Mesothelial cell of epicardium (in vitro differentiated cells): ENCODE results near the gene CELF2. TPM values are rescaled to one million over a fixed set of nuclear protein-coding genes. Genes with fewer than 3 reads are reported as not detected.

Experiments used
- DNase-seq, 2 experiments: peaks; one replicate each; pipeline ENCODE4 v3.0.0; 2021; ENCODE audit warnings: low spot score in 2 of 2; ENCODE audit not compliant: unreplicated experiment in 2 of 2
- H3K27ac Mint-ChIP-seq: 2 replicates; pipeline ENCODE4 v1.8.0; 2021; ENCODE audit warnings: mixed read lengths
- H3K27me3 Mint-ChIP-seq: 2 replicates; pipeline ENCODE4 v1.8.0; 2021; ENCODE audit warnings: low read depth, mixed read lengths
- H3K36me3 Mint-ChIP-seq: 2 replicates; pipeline ENCODE4 v1.8.0; 2021; ENCODE audit warnings: mixed read lengths
- H3K4me1 Mint-ChIP-seq: 2 replicates; pipeline ENCODE4 v1.8.0; 2021; ENCODE audit warnings: mixed read lengths
- H3K4me3 Mint-ChIP-seq: 2 replicates; pipeline ENCODE4 v1.8.0; 2021; ENCODE audit warnings: mild to moderate bottlenecking, moderate library complexity, mixed read lengths
- H3K9me3 Mint-ChIP-seq: 2 replicates; pipeline ENCODE4 v1.8.0; 2021; ENCODE audit warnings: mixed read lengths
- total RNA-seq: library from RNA; stranded (reverse); gene quantifications from 3 replicates; pipeline ENCODE4 v1.2.1, GENCODE V29; 2021
- TF ChIP-seq, protein P1 (sequence below): fragments of 200-600 bp; sonication (generic); IDR thresholded peaks from one replicate; pipeline ENCODE4 v1.5.0; 2021; ENCODE audit warnings: antibody characterized with exemption; ENCODE audit not compliant: unreplicated experiment

Gene CELF2
- total RNA-seq, 1 donor from 2014 or later: 24.0 TPM

DNA sequence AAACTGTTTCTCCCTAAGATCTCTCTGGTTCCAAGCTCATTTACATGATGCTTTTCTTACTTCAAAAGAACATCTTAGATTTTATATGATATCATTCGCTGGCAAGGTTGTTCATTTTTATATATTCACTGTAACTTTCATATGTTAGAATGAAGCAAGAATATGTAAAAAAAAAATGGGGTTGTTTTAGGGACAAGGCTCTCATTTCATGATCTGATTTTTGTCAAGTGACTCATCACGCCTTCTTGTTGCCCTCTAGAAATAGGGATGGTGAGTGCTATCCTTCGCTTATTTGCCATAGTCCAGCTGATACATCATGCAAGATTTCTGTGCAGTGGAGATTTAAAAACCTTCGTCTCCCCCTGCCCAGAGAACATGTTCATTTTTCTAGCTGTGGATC, 14.0 kb upstream of the CELF2 start:
- no peak overlapping the region for H3K4me3 Mint-ChIP-seq
- DNase-seq: no peak
- TF ChIP-seq, protein P1, sequence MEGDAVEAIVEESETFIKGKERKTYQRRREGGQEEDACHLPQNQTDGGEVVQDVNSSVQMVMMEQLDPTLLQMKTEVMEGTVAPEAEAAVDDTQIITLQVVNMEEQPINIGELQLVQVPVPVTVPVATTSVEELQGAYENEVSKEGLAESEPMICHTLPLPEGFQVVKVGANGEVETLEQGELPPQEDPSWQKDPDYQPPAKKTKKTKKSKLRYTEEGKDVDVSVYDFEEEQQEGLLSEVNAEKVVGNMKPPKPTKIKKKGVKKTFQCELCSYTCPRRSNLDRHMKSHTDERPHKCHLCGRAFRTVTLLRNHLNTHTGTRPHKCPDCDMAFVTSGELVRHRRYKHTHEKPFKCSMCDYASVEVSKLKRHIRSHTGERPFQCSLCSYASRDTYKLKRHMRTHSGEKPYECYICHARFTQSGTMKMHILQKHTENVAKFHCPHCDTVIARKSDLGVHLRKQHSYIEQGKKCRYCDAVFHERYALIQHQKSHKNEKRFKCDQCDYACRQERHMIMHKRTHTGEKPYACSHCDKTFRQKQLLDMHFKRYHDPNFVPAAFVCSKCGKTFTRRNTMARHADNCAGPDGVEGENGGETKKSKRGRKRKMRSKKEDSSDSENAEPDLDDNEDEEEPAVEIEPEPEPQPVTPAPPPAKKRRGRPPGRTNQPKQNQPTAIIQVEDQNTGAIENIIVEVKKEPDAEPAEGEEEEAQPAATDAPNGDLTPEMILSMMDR: no peak
- H3K27ac Mint-ChIP-seq: no peak overlapping the region
- H3K9me3 Mint-ChIP-seq: no peaks in the 10 kb centered on the region
- H3K4me1 Mint-ChIP-seq: peaks cover 5% of the 10 kb centered on the region
- peaks cover 84% of the 10 kb centered on the region for H3K27me3 Mint-ChIP-seq
- H3K36me3 Mint-ChIP-seq: no peaks in the 10 kb centered on the region

DNA sequence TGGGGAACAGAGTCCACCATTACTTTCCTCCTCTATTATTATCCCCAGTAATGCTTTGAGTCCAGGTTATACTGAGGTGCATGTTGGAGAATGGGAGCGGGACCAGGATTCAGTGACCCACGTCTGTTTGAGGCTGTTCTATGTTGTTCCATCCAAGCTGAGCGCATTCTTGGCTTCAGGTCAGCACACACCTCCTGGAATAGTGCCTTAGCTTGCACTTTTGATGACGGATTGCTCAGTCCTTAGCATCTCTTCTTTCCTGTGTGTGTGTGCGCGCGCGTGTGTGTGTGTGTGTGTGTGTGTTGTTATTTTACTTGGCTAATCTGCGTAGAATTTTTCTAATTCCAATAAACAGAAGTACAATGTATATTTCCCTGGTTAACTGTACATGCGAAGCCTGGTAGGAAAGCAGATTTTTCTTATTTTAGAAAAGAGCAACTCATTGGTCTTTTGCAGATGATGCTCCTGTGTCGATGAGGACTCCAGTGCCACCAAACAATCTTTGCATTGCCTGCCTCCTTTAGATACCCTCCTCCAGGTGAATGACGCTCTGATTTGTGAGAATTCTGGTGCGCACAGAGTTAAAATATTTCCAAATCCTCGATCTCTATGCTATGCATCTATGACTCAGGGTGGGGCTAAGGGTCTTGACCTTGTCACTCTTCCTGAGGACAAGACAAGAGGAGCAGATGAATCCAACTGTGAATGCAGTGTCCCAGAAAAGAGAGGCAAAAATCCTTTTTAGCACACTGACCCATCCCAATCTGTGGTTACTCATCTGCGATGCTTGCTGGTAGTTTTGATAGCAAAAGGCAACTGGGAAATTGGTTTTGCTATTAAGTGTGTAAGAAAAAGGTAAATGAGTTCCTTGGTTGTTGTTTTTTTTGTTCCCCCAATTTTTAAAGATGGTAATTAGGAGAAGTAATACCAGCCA, 13.3 kb upstream of the CELF2 start:
- peaks cover 85% of the 10 kb centered on the region for H3K27me3 Mint-ChIP-seq
- DNase-seq: no peak
- TF ChIP-seq, protein P1: no peak
- H3K27ac Mint-ChIP-seq: no peak overlapping the region
- no peaks in the 10 kb centered on the region for H3K9me3 Mint-ChIP-seq
- peaks cover 5% of the 10 kb centered on the region for H3K4me1 Mint-ChIP-seq
- no peaks in the 10 kb centered on the region for H3K36me3 Mint-ChIP-seq
- H3K4me3 Mint-ChIP-seq: no peak overlapping the region

DNA sequence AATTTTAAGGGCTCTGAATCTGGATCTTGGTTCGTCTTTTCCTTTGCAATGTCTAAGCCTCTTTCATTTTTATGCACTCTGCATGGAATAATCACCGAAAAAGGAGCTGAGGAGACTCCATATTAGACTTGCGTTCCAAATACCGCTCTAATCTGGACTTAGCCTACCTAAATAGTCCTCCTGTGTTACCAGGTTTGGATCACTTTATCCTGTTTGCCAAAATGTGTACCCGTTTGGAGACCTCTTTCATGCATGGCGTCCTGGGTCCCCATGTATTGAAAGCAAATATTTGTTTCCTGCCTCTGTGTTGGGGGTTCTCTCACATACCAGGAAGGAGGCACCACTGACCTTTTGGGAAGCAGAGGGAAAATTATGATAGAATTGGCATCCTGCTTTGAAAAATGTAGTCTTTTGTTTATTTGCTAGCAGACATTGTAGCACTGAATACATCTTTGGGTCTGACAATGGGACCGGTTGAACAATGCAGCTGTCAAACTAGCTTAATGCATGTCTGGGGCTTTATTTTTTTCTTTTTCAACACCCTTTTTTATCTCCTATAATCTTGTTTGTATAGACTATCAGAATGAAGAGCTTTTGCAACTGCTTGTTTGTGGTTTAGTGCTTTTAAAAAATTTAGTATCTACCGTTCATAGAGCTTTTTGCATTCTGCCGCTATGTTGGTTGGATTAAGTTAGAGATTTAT, 11.8 kb upstream of the CELF2 start:
- no peaks in the 10 kb centered on the region for H3K4me1 Mint-ChIP-seq
- H3K27ac Mint-ChIP-seq: no peak overlapping the region
- peaks cover 89% of the 10 kb centered on the region for H3K27me3 Mint-ChIP-seq

DNA sequence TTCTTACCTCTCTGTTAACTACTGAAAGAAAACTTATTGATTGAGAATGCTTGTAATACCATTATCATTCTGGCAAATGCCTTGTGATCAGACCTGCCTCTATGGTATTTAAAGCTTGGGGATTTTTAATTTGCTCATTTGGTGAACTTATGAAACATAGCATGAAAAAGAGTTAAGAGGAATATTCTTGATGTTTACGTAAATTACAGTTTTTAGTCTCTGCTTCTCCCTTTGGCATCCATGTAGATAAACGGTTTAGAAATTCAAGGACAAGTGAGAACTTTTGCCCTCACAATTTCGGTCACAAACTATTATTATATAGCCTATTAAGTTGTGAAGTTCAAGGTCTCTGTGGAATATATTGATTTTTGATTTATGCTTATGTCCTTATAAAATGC, 11.2 kb upstream of the CELF2 start:
- H3K9me3 Mint-ChIP-seq: no peaks in the 10 kb centered on the region
- TF ChIP-seq, protein P1: no peak
- no peak overlapping the region for H3K27ac Mint-ChIP-seq
- no peaks in the 10 kb centered on the region for H3K36me3 Mint-ChIP-seq
- H3K4me3 Mint-ChIP-seq: no peak overlapping the region
- peaks cover 90% of the 10 kb centered on the region for H3K27me3 Mint-ChIP-seq
- no peak for DNase-seq
- no peaks in the 10 kb centered on the region for H3K4me1 Mint-ChIP-seq

More for the DNA sequence above, 11.8 kb upstream of the CELF2 start:
- no peaks in the 10 kb centered on the region for H3K9me3 Mint-ChIP-seq
- no peak for DNase-seq
- H3K36me3 Mint-ChIP-seq: no peaks in the 10 kb centered on the region
- TF ChIP-seq, protein P1: no peak
- no peak overlapping the region for H3K4me3 Mint-ChIP-seq

- H3K4me1 Mint-ChIP-seq: peaks cover 5% of the 10 kb centered on the region
- no peak overlapping the region for H3K27ac Mint-ChIP-seq
- TF ChIP-seq, protein P1: no peak
- no peaks in the 10 kb centered on the region for H3K9me3 Mint-ChIP-seq
- H3K4me3 Mint-ChIP-seq: no peak overlapping the region
- no peaks in the 10 kb centered on the region for H3K36me3 Mint-ChIP-seq
- H3K27me3 Mint-ChIP-seq: peaks cover 88% of the 10 kb centered on the region
- DNase-seq: no peak
Observed at GRCh38 chr10:11007476-11008020, 10.1 kb upstream of the CELF2 start.
